B cell (primary cell): ENCODE data around the gene TMEM176A. TPM values are rescaled to one million over a fixed set of nuclear protein-coding genes. Genes with fewer than 3 reads are reported as not detected.

Source experiments
- ATAC-seq: fragments of 200-7000 bp; cut with Tn5 transposase; one replicate; pipeline ENCODE4 v1.10.0; 2021; ENCODE audit warnings: low read depth, mild to moderate bottlenecking, moderate number of reproducible peaks, moderate library complexity
- CTCF ChIA-PET: fragments of 350-600 bp; sonication (Branson Sonifier 250); formaldehyde crosslinking; loops from one replicate; lab custom pipeline; 2021; ENCODE audit warnings: antibody characterized with exemption, inconsistent platforms; lab: Charles Lee
- POLR2A ChIA-PET: fragments of 350-600 bp; sonication (Branson Sonifier 250); formaldehyde crosslinking; loops from one replicate; lab custom pipeline; 2021; ENCODE audit warnings: antibody characterized with exemption; lab: Charles Lee
- DNase-seq: peaks from one replicate; pipeline ENCODE4 v3.0.0; 2013
- H2AFZ ChIP-seq: 2 replicates; pipeline ENCODE4 v1.6.1; 2012; ENCODE audit warnings: mild to moderate bottlenecking, low read depth, low read length; ENCODE audit not compliant: insufficient read depth, poor library complexity, severe bottlenecking
- H3K27ac ChIP-seq, 2 donors: 1 replicate in 1 of 2; 2 replicates in 1 of 2; pipeline ENCODE4 v1.5.1; 2012 to 2013; ENCODE audit warnings: low read length in 2 of 2, mild to moderate bottlenecking in 2 of 2, moderate library complexity in 1 of 2
- H3K27me3 ChIP-seq, 4 experiments: fragments of 200-600 bp in 1 of 4; sonication (generic) in 1 of 4; replicated peaks in 1 of 4; 1 replicate in 2 of 4; 2 replicates in 2 of 4; pipeline versions ENCODE4 v1.6.1 to v1.7.0; 2013 to 2016; ENCODE audit warnings: low read length in 3 of 4, mild to moderate bottlenecking in 2 of 4, mixed read lengths in 1 of 4, moderate library complexity in 1 of 4; ENCODE audit not compliant: insufficient read depth in 4 of 4, control insufficient read depth in 3 of 4; ENCODE audit errors: control extremely low read depth in 1 of 4
- H3K36me3 ChIP-seq, 2 experiments: replicated peaks in 1 of 2; 1 replicate in 1 of 2; 2 replicates in 1 of 2; pipeline versions ENCODE4 v1.6.1 to v1.7.1; 2013; ENCODE audit warnings: low read length in 1 of 2; ENCODE audit not compliant: insufficient read depth in 2 of 2, control insufficient read depth in 1 of 2; ENCODE audit errors: control extremely low read depth in 1 of 2, extremely low read depth in 1 of 2
- H3K4me1 ChIP-seq, 2 donors: fragments of 200-600 bp in 1 of 2; sonication (generic) in 1 of 2; 1 replicate in 1 of 2; 2 replicates in 1 of 2; pipeline versions ENCODE4 v1.5.1 to v1.6.1; 2013 to 2017; ENCODE audit warnings: low read length in 2 of 2; ENCODE audit not compliant: control insufficient read depth in 2 of 2, insufficient read depth in 2 of 2
- H3K4me2 ChIP-seq: replicated peaks from 2 replicates; pipeline ENCODE3; 2012; ENCODE audit warnings: mild to moderate bottlenecking, low read depth, low read length; ENCODE audit not compliant: poor library complexity, severe bottlenecking
- H3K4me3 ChIP-seq, 5 experiments: fragments of 200-600 bp in 1 of 5; sonication (generic) in 1 of 5; 1 replicate in 3 of 5; 2 replicates in 2 of 5; pipeline versions ENCODE4 v1.5.1 to v1.7.0; 2011 to 2016; ENCODE audit warnings: low read length in 4 of 5, mild to moderate bottlenecking in 4 of 5, low read depth in 2 of 5, control low read depth in 1 of 5, moderate library complexity in 1 of 5; ENCODE audit not compliant: insufficient read depth in 1 of 5; ENCODE audit errors: control extremely low read depth in 1 of 5, extremely low read depth in 1 of 5
- H3K79me2 ChIP-seq: fragments of 200-600 bp; sonication (generic); one replicate; pipeline ENCODE4 v1.6.0; 2016; ENCODE audit warnings: low read length; ENCODE audit not compliant: control insufficient read depth, insufficient read depth
- H3K9ac ChIP-seq: fragments of 200-600 bp; sonication (generic); 2 replicates; pipeline ENCODE4 v1.6.1; 2017; ENCODE audit warnings: mild to moderate bottlenecking, low read length, moderate library complexity
- H3K9me3 ChIP-seq, 3 donors: one replicate each; pipeline versions ENCODE4 v1.6.1 to v1.7.1; 2013; ENCODE audit warnings: low read length in 2 of 3; ENCODE audit not compliant: control insufficient read depth in 2 of 3, insufficient read depth in 1 of 3; ENCODE audit errors: control extremely low read depth in 1 of 3
- H4K20me1 ChIP-seq: 2 replicates; pipeline ENCODE4 v1.6.0; 2012; ENCODE audit warnings: mild to moderate bottlenecking, low read length; ENCODE audit not compliant: insufficient read depth, control insufficient read depth, poor library complexity, severe bottlenecking
- H3K27ac Mint-ChIP-seq: one replicate; pipeline ENCODE4 v1.8.0; 2021; ENCODE audit warnings: mixed read lengths
- H3K27me3 Mint-ChIP-seq: one replicate; pipeline ENCODE4 v1.8.0; 2021; ENCODE audit warnings: mixed read lengths
- H3K4me1 Mint-ChIP-seq: one replicate; pipeline ENCODE4 v1.8.0; 2021; ENCODE audit warnings: mixed read lengths
- H3K4me3 Mint-ChIP-seq: one replicate; pipeline ENCODE4 v1.8.0; 2021; ENCODE audit warnings: mixed read lengths
- H3K9me3 Mint-ChIP-seq: one replicate; pipeline ENCODE4 v1.8.0; 2022; ENCODE audit warnings: mixed read lengths; ENCODE audit not compliant: insufficient read depth
- EZH2 ChIP-seq: IDR thresholded peaks from 2 replicates; pipeline ENCODE4 v1.6.1; 2012; ENCODE audit warnings: borderline replicate concordance, low read depth, mild to moderate bottlenecking, moderate library complexity, low read length; ENCODE audit not compliant: insufficient read depth, poor library complexity, severe bottlenecking
- WGBS: methylation state at CpG from one replicate; pipeline ENCODE4 v1.1.5; 2013; ENCODE audit warnings: missing lambda C conversion rate; ENCODE audit not compliant: insufficient coverage; 5-methylcytosine and 5-hydroxymethylcytosine counted together
- intact Hi-C: fragments of 100-400 bp; cut with micrococcal nuclease; formaldehyde crosslinking; loops from one replicate; pipeline ENCODE4 v1.10.0; 2022
- polyA plus RNA-seq: library from polyadenylated mRNA; depleted of rRNA; stranded (reverse); fragments of >200 nt; gene quantifications from 2 replicates; pipeline ENCODE4 v1.2.3, GENCODE V29; 2012
- total RNA-seq, 2 donors: library from RNA; stranded (reverse); fragments of 120-200 nt in 1 of 2; gene quantifications; 1 replicate in 1 of 2; 2 replicates in 1 of 2; pipeline versions ENCODE4 v1.2.3 to v1.2.4, GENCODE V29; 2013 to 2022
- TF ChIP-seq, protein P1 (sequence below): fragments of 200-600 bp; IDR thresholded peaks from one replicate; pipeline ENCODE4 v1.8.0; 2022; ENCODE audit warnings: antibody characterized with exemption, mild to moderate bottlenecking

The TMEM176A gene
- total and polyA plus RNA-seq, 2 donors (not counting 1 experiment from before 2014, with no cell fraction given) = 1.1 TPM; not detected in 1

DNA sequence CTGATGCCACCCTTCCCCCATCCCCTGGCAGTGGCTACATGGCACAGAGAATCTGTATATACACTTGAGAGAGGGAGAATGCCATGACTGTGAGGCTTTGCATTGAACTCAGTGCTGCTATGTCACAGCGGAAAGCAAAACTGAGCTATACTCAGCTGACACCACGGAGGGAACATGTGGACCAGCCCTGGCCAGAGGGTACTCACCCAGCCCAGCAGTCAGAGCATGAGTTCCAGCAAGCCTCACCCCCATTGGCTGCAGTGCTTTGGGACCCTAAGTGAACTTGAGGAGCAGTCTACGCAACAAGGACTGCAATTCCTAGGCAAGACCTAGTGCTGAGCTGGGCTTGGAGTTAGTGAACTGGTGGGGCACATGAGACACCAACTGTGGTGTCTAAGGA, 41.4 kb downstream of the TMEM176A start:
- H3K4me1 ChIP-seq = no peaks in the 10 kb centered on the region
- no peak overlapping the region for H3K4me3 ChIP-seq
- ChIA-PET POLR2A (no interaction called here), CTCF (no interaction called here)
- no peak overlapping the region for H3K4me3 Mint-ChIP-seq
- peaks cover 0 to 3% (median 0%) of the 10 kb centered on the region in 3 donors for H3K9me3 ChIP-seq
- no peaks in the 10 kb centered on the region for H4K20me1 ChIP-seq
- no peaks in the 10 kb centered on the region for H3K4me1 Mint-ChIP-seq
- H3K79me2 ChIP-seq = no peaks in the 10 kb centered on the region
- peaks cover 3% of the 10 kb centered on the region for H3K27me3 Mint-ChIP-seq
- H3K9ac ChIP-seq = no peak overlapping the region
- no peak for DNase-seq
- no peak overlapping the region for H3K27ac Mint-ChIP-seq
- H3K27me3 ChIP-seq = peaks cover 0 to 4% (median 0%) of the 10 kb centered on the region in 4 experiments
- H3K27ac ChIP-seq = no peak overlapping the region
- WGBS = 93% methylated on average over 3 of the region's 3 CpGs
- ATAC-seq = no peak
- intact Hi-C loops = no loop called here
- H3K4me2 ChIP-seq = no peak overlapping the region
- no peaks in the 10 kb centered on the region for H3K36me3 ChIP-seq
- no peaks in the 10 kb centered on the region for H3K9me3 Mint-ChIP-seq
- H2AFZ ChIP-seq = no peak overlapping the region
- TF ChIP-seq, protein P1, sequence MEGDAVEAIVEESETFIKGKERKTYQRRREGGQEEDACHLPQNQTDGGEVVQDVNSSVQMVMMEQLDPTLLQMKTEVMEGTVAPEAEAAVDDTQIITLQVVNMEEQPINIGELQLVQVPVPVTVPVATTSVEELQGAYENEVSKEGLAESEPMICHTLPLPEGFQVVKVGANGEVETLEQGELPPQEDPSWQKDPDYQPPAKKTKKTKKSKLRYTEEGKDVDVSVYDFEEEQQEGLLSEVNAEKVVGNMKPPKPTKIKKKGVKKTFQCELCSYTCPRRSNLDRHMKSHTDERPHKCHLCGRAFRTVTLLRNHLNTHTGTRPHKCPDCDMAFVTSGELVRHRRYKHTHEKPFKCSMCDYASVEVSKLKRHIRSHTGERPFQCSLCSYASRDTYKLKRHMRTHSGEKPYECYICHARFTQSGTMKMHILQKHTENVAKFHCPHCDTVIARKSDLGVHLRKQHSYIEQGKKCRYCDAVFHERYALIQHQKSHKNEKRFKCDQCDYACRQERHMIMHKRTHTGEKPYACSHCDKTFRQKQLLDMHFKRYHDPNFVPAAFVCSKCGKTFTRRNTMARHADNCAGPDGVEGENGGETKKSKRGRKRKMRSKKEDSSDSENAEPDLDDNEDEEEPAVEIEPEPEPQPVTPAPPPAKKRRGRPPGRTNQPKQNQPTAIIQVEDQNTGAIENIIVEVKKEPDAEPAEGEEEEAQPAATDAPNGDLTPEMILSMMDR = no peak
- no peak for TF ChIP-seq EZH2

DNA sequence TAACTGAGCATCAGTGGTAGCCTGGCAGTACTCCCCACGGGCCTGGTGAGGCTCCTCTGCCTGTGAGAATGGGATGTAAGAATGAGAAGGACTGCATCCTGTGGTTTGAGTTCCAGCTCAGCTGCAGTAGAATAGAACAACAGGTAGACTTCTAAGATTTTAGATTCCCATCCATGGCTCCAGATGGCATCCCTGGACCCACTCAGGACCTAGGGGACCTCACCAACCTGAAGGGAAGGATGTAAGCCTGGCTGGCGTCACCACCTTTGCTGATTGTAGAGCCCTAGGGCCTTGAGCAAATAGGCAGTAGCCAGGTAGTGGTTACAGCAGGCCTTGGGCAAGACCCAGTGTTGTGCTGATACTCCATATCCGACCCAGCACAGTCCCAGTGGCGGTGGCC, 42.1 kb downstream of the TMEM176A start:
- Histone ChIP-seq H4K20me1 (no peaks in the 10 kb centered on the region), H3K79me2 (no peaks in the 10 kb centered on the region), H3K27me3 (peaks cover 0 to 4% (median 0%) of the 10 kb centered on the region in 4 experiments), H3K9me3 (peaks cover 0 to 3% (median 0%) of the 10 kb centered on the region in 3 donors), H3K4me2 (no peak overlapping the region), H3K9ac (no peak overlapping the region), H2AFZ (no peak overlapping the region), H3K4me1 (no peaks in the 10 kb centered on the region), H3K27ac (no peak overlapping the region), H3K36me3 (no peaks in the 10 kb centered on the region), H3K4me3 (no peak overlapping the region)
- no peaks in the 10 kb centered on the region for H3K4me1 Mint-ChIP-seq
- ATAC-seq (no peak), DNase-seq (no peak)
- TF ChIP-seq EZH2 = no peak
- TF ChIP-seq, protein P1 = no peak
- POLR2A ChIA-PET = no interaction called here
- WGBS = 76% methylated on average over 2 of the region's 4 CpGs
- H3K27me3 Mint-ChIP-seq = peaks cover 3% of the 10 kb centered on the region
- intact Hi-C loops = no loop called here
- no peak overlapping the region for H3K27ac Mint-ChIP-seq
- no peaks in the 10 kb centered on the region for H3K9me3 Mint-ChIP-seq
- CTCF ChIA-PET = no interaction called here
- no peak overlapping the region for H3K4me3 Mint-ChIP-seq
